HG02840 (cell line): ENCODE results near the gene RTL1.

Experiments
- ATAC-seq: cut with Tn5 transposase; IDR thresholded peaks from one replicate; pipeline ENCODE4 v1.9.1; 2021; ENCODE audit warnings: mild to moderate bottlenecking, moderate library complexity, moderate number of reproducible peaks; ENCODE audit not compliant: unreplicated experiment, low FRiP score

RTL1 gene

DNA sequence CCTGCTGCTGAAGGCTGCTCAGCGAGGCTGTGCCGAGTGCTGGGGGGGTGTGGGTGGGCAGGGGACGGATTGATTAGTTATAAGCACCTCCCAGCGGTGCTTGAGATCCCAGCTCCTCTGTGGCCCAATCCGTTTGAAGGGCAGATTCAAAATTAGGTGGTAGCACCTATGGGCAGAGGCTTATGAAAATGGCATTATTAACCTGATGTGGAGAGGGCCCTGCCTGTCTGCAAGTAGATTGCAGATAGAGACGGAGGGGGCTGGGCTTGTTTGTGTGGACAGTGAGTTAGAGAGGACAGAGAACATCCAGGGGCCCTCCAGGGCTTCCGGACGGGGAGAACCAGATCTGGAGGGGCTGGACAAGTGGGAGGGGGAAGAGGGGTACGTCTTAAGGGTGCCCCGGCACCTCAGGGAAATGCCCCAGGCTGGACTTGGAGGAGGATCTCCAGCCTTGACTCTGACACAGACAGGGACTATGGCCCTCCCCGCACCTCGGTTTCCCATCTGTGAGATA, at the start of gene RTL1:
Gene RTL1 (minus strand): TSS at position 51 of the 514 bp plus-strand sequence. CDS start 18,934 bp downstream, outside the sequence.
- no peak for ATAC-seq

DNA sequence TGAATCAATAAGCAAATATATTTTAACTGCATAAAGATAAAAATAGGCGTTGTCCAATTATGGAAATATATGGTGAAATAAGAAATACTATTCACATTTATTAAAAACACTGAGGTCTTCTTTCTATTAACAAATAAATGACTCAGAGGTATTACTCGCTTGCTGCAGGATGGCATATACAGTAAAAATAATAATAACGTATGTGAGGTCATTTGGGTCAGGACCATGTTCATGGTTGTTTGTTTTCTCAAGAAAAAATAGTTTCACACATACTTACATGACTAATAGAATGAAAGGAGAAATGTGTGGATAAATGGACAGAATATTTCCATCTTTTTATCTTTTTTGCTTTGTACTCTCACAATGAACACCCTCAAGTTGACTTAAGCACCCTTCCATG, 46.5 kb upstream of the RTL1 start:
- ATAC-seq = no peak

DNA sequence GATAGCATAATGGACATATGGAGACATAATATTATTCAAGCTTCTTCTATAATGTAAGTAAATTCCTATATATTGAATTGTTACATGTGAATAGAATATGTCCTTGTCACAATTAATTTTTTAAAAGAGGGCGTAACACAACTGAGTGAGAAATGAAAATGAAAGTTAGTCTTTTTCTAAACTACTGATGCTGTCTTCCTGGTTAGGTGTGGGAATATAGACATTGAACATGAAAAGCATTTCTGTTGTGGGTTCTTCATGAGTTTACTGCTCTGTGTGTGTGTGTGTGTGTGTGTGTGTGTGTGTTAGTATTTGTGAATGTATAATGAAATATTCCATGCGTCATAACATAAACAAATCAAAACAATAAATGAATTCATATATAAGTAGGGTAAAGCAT, 40.5 kb upstream of the RTL1 start:
- ATAC-seq = no peak

DNA sequence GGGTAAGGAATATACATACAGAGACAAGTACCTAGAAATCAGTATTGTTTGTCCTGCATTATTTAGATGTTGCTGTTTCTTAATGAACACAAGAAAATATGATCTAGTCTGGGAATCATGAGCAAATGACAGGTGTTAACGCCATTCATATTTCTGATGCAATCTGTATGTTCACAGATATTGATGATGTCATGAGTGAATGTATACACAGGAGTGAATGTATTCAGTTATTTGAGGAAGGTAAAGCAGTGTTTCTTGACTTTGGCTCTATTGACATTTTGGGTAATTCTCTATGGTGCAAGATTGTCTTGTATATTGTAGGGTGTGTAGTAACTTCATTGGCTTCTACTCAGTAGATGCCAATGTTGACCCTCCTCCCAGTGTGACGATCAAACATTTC, 26.7 kb upstream of the RTL1 start:
- ATAC-seq = no peak

DNA sequence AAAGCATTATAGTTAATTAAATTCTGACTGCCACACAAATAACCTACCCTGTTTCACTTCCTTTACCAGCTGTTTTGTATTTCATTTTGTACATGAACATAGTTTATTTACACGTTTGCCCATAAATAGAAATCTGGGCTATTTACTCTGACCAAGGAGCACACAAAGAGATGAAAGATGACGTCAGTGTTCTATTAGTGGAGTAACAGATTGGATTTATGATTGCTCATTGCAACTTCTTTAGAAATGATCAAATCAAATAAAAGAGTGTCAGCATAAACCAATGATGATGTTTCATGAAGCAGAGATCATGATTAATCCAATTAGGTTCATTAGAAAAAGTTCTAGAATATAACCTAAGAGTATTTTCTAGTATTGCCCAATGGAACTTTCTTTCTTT, 12.0 kb upstream of the RTL1 start:
- no peak for ATAC-seq

DNA sequence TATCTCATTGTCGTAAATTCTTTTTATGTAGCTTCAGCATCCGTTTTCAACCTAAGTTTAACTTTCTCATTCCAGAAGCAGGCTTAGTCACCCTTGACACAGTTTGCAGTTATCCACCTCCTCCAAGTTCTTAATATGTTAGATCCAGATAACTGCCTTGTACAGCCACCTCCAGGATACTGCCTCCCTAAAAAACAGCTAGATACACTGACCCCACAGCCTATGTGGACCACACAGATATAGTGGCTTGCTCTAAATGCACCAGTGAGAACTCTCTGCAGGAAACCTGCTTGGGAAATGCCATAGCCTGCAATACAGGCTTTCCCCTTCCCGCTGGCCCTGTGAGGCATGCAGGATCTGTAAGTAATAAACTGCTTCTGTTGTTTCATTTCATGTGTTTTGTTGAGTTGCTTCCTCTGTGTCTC, 11.1 kb upstream of the RTL1 start:
- no peak for ATAC-seq

DNA sequence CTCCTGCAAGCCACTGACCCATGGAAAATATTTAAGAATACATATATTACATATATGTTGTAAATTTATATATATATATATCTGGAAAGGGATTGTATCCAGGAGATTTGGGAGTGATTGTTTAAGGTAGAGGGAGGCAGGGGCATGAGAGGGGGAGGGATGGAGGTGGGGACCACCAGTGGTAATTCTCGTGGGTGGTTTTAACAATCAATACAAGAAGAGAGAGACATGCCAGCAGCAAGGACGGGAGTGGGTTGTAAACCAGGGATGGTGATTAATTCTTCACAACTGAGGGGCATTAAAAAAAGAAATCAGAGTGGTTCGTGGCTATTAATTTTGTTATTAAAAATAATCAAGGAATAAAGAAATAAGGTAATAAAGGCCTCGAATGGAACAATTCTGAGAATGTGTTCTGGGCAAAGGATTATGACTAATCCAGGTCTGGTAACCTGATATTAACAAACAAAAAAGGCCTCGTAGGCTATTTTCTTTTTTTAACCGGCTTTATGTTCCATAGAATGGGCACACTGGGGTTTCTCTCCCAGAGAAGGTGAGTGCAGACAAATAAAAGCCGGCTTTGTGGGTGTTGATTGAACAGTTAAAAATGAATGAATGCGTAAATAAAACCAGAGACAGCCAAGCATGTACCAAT, 8.3 kb upstream of the RTL1 start:
- no peak for ATAC-seq

DNA sequence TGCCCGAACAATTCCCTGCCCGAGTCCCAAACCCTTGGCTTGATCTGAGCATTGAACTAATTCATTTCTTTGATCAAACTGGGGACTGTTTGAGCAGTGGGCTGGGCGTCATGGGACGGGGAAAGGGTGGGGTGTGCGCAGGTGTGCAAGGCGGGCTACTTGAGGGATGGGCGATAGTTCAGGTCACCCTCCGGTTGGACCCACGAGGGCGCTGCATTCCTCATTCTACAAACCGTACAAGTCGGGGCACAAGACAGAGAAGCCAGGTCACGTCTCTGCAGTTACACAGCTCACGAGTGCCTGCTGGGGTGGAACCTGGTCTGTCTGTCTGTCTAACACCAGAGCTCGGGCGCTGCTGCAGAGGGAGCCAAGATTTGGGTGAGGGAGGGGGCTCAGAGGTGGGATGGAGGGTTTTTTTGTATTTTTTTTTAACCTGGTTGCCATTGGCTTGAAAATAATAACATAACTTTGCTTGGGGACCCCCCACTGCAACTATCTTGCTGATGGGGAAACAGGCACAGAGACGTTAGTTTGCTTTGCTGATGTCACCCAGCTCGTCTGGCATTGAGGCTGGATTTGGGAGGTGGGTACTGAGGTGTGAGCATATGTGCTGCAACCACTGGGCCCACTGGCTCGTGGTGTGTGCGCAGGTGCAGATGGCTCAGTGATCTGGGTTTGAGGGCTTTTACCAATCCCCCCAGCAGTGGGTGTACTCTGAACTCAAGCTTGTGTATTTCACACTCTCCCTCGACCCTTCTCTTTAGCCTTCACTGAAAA, 7.6 kb upstream of the RTL1 start:
- ATAC-seq = no peak

DNA sequence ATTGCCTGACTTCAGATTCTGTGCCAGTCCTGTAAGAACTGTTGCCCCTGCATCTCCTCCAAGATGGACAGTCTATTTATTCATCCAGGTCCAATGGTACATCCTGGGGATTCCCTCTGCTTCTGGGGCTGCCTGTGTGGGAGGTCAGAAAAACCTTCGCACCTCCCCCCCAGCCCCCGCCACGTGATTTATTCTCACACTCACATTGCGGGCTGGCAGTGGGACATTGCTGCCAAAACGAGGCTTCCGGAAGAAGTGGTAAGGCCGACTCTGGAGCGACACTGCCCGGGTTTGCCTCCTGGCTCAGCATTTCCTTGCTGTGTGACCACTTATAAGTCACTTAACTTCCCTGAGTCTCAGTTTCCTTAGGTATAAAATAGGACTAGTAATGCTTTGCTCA, 5.9 kb upstream of the RTL1 start:
- no peak for ATAC-seq

DNA sequence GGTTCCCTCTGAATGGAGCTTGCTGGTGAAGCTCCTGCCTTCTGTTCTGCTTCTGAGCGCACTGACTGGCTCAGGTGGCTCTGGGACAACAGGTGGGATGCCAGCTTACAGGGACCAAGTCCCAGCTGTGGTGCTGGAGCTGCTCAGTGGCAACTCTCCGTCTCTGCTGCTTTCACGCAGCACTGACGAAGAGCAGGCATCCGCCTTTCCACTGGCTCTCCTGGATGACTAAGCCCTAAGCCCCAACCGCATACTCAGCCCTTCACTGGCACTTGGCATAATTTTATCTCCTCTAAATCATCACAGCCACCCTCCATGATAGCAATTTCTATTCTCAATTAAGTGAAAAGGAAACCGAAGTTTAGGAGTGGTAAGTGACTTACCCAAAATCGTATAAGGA, 3.7 kb upstream of the RTL1 start:
- no peak for ATAC-seq

DNA sequence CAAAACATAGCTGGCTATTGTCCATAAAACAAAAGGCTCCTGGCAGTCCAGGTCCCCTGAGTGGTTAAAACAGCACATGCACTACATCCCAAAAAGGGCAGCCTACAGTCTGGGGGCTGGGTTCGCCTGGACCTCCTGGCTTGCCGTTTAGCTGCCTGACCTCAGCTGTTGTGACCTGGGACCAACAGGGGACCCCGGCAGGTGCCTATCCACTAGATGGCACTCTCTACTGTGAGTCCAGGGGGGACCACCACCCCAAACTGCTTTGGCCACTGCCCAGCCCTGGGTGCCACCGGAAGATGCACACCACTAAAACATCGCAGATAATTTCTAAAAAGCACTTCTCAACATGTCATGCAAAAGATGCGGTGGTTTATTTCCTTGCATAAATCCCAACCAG, 2.9 kb upstream of the RTL1 start:
- ATAC-seq = no peak

DNA sequence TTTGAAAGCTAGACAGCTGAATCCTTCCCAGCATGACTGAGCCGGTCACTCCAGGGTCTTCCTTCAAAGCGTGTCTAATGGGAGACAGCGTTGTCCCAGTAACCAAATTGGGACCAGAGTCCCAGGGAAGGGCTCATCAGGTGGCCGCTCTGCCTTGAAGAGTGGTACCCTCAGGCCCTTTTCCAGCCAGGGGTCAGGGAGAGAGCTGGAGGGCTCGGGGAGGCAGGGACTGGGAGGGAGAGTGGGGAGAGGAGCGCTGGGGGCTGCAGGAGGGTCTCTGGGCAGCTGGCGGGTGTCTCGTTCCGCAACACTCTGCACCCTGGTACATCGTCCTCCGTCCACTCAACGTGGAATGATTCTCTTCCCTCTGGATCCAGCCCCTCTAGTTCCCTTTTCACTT, 1.6 kb upstream of the RTL1 start:
- no peak for ATAC-seq

DNA sequence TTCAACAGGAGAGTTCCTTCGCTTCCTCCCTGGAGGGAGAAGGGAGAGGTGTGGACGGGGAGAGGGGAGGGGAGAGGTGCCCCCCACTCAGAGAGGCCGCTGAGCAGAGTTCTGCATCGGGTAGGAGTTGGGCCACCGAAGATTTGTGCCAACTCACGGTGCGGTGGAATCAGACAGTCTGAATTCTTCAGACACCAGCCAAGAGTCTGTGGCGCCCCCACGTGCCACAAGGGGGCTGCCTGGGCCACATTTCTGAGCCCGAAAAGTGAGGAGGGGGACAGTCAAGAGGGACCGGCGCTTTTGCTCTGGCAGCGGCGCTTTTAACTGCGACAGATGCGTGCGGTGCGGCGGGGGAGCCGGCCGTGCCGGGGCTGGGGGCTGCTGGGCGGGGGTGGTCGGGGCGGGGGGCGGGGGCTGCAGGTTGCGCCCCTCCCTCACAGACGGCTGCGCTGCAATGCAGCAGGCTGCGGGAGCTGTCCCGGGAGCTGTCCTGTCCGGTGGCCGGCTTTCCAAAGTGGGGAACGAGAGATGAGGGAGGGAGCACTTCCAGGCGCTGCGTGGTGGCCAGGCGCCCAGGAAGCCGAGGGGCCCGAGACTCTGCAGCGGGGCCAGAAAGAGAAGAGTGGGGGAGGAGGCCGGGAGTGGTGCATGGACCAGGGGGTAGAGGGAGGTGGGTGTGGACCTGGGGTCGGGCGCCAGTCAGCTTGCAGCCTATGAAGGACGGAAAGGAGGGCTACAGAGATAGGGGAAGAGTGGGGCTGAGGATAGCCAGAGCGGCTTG, 975 bp upstream of the RTL1 start:
- ATAC-seq = no peak

DNA sequence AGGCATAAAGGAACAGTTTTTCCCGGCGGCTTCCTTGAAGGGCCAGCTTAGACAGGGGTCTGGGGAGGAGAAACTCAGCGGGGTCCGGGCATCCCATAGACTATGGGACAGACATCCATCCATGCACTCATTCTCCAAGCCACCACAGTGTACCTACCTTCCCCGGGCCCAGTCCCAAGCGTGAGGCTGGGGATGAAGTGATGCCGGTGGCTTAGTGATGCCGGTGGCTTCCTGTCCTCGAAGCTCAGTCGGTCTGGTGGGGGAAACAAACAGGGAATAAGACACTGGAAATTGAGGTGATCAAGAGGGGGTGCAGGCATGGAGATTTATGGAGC, 421 bp downstream of the RTL1 start:
- no peak for ATAC-seq

DNA sequence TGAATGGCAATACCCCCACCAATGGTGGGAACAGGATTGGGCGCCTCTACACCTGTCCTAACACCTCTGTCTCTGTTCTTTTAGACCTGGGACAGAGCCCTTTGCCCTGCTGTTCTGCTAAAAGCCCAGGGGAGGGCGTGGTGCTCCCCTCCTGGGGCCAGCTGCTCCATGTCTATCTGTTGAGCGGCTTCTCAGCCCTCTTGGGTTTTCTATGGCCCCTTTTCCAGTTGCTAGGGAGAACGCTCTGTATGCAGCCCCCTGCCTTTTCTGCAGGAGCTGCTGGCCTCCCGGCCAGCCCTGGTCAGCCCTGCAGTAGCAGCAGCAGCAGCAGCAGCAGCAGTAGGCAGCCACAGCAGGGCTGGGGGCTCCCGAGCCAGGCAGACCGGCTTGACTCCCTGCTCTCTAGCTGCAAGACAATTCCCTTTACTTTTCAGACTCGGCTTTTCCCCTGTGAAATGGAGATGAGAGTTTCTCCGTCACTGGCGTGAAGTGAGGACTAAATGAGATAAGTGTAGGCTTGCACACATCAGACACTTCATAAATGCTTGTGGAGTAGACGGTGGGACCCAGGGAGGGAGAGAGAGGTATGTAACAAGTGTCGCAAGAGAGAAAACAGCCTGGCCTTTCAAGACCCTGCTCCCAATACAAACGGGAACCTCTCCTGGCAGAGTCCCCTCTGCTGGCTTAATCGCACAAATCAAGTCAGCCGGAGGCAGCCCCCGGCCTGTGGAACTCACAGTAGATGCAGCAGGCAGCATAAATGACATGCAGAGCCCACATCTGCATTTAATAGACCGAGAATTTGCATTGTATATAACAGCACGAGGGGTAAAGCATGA, 1.0 kb downstream of the RTL1 start:
- ATAC-seq = no peak

DNA sequence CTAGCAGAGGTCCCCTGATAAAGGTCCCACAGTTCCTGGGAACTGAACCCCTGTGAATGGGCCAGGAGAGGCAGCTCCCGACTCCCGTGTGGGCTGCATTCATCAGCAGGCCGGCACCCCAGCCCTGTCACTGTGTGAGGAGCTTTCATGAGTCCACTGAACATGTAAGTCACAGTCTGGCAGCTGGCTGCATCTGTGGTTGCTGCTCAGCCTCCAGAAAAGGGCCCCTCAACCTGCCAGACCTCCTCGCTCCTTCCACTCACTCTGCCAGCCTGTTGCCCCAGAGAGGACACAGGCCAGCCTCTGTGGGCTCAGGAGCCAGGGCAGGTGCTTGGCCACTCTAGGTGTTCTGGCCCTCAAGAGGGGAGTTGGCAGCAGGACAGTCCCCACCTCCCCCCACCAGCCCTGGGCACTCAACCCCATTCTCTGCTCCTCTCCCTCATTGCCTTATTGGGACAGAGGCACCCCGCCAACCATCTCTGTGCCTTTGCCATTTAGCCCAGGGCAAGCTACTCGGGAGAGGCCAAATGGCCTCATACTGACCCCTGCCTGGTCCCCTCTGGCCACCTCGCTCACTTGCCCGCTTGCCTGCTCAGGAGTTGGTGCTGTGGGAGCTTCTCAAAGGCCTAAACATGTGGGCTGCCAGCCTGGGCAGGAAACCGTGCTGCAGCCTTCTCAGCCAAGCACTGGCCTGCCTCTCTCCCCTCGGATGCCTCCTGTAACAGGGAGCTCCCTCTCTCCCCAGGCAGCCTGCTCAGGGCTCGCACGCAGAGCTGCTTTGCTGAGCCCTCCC, 1.9 kb downstream of the RTL1 start:
- no peak for ATAC-seq

DNA sequence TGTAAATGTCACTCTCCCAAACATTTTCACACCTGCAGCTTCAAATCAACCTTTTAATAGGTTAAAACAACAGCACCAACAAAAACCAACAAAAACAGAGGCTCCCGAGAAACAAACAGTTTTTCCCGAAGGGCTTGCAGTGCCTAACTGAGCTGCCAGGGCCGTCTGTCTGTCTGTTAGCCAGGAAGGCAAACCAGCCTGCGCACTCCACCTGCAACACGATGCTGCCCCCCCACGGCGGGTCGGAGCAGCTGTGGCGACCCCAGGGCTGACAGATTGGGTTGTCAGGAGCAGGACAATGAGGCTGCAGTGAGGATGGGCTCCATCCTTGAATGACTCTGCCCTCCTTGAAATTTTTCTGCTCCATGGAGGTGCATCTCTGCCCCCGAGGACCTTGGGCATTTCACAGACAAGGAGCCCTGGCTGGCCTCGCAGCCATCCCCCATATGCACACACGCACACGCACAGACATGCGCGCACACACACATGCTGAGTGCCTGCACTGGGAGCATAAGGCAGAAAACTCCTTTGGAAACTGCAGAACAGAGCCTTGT, 2.6 kb downstream of the RTL1 start:
- no peak for ATAC-seq

DNA sequence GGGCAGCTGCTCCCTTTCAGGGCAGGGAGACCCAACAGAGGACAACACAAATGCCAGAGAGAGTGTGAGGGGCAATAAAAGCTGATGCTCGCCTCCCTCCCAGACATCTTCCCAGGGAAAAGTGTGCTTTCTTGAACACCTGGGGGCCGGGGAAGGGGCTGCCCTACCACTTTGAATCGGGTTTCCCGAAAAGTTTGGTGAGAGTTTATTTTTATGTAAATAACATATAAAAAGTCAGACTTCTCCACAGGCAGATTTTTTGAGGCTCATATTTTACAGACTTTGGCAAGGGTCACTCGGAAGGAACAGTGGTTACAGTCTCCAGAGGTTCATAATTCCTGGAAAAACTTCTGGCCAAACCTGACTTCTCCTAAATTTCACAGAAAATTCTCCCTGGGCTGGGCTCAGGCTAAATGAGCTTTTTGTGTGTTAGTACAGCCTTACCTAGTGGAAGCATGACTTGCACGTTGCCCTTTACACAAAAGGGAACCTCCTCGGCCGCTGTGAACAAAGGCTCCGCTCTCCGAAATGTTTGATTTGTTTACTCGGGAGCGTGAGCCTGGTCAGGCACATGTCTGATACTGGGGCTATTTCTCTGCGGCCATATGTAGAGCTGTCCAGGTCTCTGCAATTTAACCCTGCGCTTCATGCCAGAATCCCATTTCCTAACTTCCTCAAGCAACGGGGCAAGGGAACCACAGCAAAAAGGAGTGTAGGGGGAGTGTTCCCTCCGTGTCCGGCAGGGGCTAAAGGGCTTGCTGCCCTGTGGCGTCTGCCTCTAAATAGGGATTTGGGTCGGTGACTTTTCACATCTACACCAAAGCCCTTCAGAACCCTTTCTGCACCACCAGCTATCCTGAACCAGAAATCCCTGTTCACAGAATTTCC, 3.4 kb downstream of the RTL1 start:
- no peak for ATAC-seq
